H9 (cell line): ENCODE measurements around the gene LYPD8. TPM values are rescaled to one million over a fixed set of nuclear protein-coding genes. Genes with fewer than 3 reads are reported as not detected.
"Not testable (repeated sequence)": the region's sequence is repeated elsewhere in the genome, so short reads cannot be mapped to it uniquely, and the experiment has no call there.

Experiments used
- DNase-seq: peaks from one replicate; pipeline ENCODE4 v3.0.0-alpha.2; 2017
- H2AFZ ChIP-seq: one replicate; pipeline ENCODE4 v1.6.1; 2013; ENCODE audit warnings: mild to moderate bottlenecking, low read length, control low read depth, moderate library complexity
- H2AK5ac ChIP-seq: 2 replicates; pipeline ENCODE4 v1.6.1; 2013; ENCODE audit warnings: low read length, control low read depth, mixed read lengths; ENCODE audit not compliant: insufficient read length
- H2BK120ac ChIP-seq: one replicate; pipeline ENCODE4 v1.6.1; 2013; ENCODE audit warnings: low read depth, mild to moderate bottlenecking, low read length, control low read depth, inconsistent platforms; ENCODE audit not compliant: poor library complexity, severe bottlenecking
- H2BK12ac ChIP-seq: 2 replicates; pipeline ENCODE4 v1.6.1; 2013; ENCODE audit warnings: low read length, control low read depth, mixed read lengths, low read depth; ENCODE audit not compliant: insufficient read length
- H2BK15ac ChIP-seq: 2 replicates; pipeline ENCODE4 v1.6.1; 2013; ENCODE audit warnings: low read depth, low read length, control low read depth
- H2BK20ac ChIP-seq: one replicate; pipeline ENCODE4 v1.6.1; 2013; ENCODE audit warnings: low read depth, mild to moderate bottlenecking, low read length, control low read depth, inconsistent platforms; ENCODE audit not compliant: poor library complexity, severe bottlenecking
- H2BK5ac ChIP-seq: 2 replicates; pipeline ENCODE4 v1.6.1; 2013; ENCODE audit warnings: low read length, control low read depth, mixed read lengths; ENCODE audit not compliant: insufficient read length
- H3K14ac ChIP-seq: 2 replicates; pipeline ENCODE4 v1.6.1; 2013; ENCODE audit warnings: low read length, control low read depth; ENCODE audit not compliant: insufficient read depth
- H3K18ac ChIP-seq: 2 replicates; pipeline ENCODE4 v1.6.1; 2013; ENCODE audit warnings: low read depth, mild to moderate bottlenecking, mixed read lengths, low read length, control low read depth; ENCODE audit not compliant: insufficient read length
- H3K23ac ChIP-seq: 2 replicates; pipeline ENCODE4 v1.6.1; 2013; ENCODE audit warnings: low read length, control low read depth, mixed read lengths, low read depth; ENCODE audit not compliant: insufficient read length
- H3K23me2 ChIP-seq: 2 replicates; pipeline ENCODE4 v1.6.1; 2013; ENCODE audit warnings: low read depth, mild to moderate bottlenecking, mixed read lengths, low read length, control low read depth; ENCODE audit not compliant: insufficient read length, poor library complexity, severe bottlenecking
- H3K27ac ChIP-seq: 2 replicates; pipeline ENCODE4 v1.5.1; 2013; ENCODE audit warnings: low read length, control low read depth, mixed read lengths, low read depth; ENCODE audit not compliant: insufficient read length
- H3K27me3 ChIP-seq: 2 replicates; pipeline ENCODE4 v1.6.1; 2013; ENCODE audit warnings: low read length, control low read depth, inconsistent platforms; ENCODE audit not compliant: insufficient read depth
- H3K4ac ChIP-seq: 2 replicates; pipeline ENCODE4 v1.6.1; 2013; ENCODE audit warnings: low read depth, mild to moderate bottlenecking, control low read depth, inconsistent platforms, low read length, moderate library complexity
- H3K4me1 ChIP-seq: 2 replicates; pipeline ENCODE4 v1.6.1; 2013; ENCODE audit warnings: low read length, control low read depth, inconsistent platforms; ENCODE audit not compliant: insufficient read depth
- H3K4me2 ChIP-seq: 2 replicates; pipeline ENCODE4 v1.6.1; 2013; ENCODE audit warnings: low read length, control low read depth, mixed read lengths; ENCODE audit not compliant: insufficient read length, insufficient read depth
- H3K56ac ChIP-seq: 2 replicates; pipeline ENCODE4 v1.6.1; 2013; ENCODE audit warnings: low read depth, mild to moderate bottlenecking, mixed read lengths, low read length, control low read depth; ENCODE audit not compliant: insufficient read length
- H3K79me1 ChIP-seq: 2 replicates; pipeline ENCODE4 v1.6.1; 2013; ENCODE audit warnings: low read depth, mild to moderate bottlenecking, moderate library complexity, low read length, control low read depth, inconsistent platforms; ENCODE audit not compliant: insufficient read depth, poor library complexity, severe bottlenecking
- H3K79me2 ChIP-seq: 2 replicates; pipeline ENCODE4 v1.6.1; 2013; ENCODE audit warnings: low read length, control low read depth, inconsistent platforms; ENCODE audit not compliant: insufficient read depth
- H3K9ac ChIP-seq: 2 replicates; pipeline ENCODE4 v1.6.1; 2013; ENCODE audit warnings: low read length, control low read depth, mixed read lengths; ENCODE audit not compliant: insufficient read length; ENCODE audit errors: extremely low read depth
- H3K9me3 ChIP-seq: one replicate; pipeline ENCODE4 v1.6.1; 2013; ENCODE audit warnings: low read depth, low read length, inconsistent platforms; ENCODE audit not compliant: control insufficient read depth
- H3T11ph ChIP-seq: one replicate; pipeline ENCODE4 v1.6.1; 2013; ENCODE audit warnings: mild to moderate bottlenecking, low read length, control low read depth, inconsistent platforms
- H4K20me1 ChIP-seq: one replicate; pipeline ENCODE4 v1.6.1; 2013; ENCODE audit not compliant: control insufficient read depth, insufficient read length, insufficient read depth
- H4K5ac ChIP-seq: 2 replicates; pipeline ENCODE4 v1.6.1; 2013; ENCODE audit warnings: low read depth, mild to moderate bottlenecking, mixed read lengths, low read length, control low read depth; ENCODE audit not compliant: insufficient read length
- H4K8ac ChIP-seq: replicated peaks from 2 replicates; pipeline ENCODE4 v1.6.1; 2013; ENCODE audit warnings: low read length, control low read depth, mixed read lengths, low read depth; ENCODE audit not compliant: insufficient read length
- H4K91ac ChIP-seq: 2 replicates; pipeline ENCODE4 v1.6.1; 2013; ENCODE audit warnings: low read depth, mild to moderate bottlenecking, moderate library complexity, mixed read lengths, low read length, control low read depth; ENCODE audit not compliant: insufficient read length
- H3K27ac Mint-ChIP-seq, 3 experiments: 2 replicates in 2 of 3; 3 replicates in 1 of 3; pipeline ENCODE4 v1.8.0; 2020 to 2021; ENCODE audit warnings: mixed read lengths in 3 of 3, mild to moderate bottlenecking in 1 of 3, moderate library complexity in 1 of 3
- H3K27me3 Mint-ChIP-seq: 2 replicates; pipeline ENCODE4 v1.8.0; 2021; ENCODE audit warnings: low read depth, mild to moderate bottlenecking, moderate library complexity, mixed read lengths
- H3K36me3 Mint-ChIP-seq, 3 experiments: 2 replicates in 2 of 3; 3 replicates in 1 of 3; pipeline ENCODE4 v1.8.0; 2020 to 2021; ENCODE audit warnings: low read depth in 3 of 3, mixed read lengths in 3 of 3; ENCODE audit not compliant: insufficient read depth in 1 of 3
- H3K4me1 Mint-ChIP-seq, 2 experiments: 2 replicates each; pipeline ENCODE4 v1.8.0; 2020; ENCODE audit warnings: mixed read lengths in 2 of 2
- H3K4me3 Mint-ChIP-seq, 2 experiments: 2 replicates in 1 of 2; 3 replicates in 1 of 2; pipeline ENCODE4 v1.8.0; 2020 to 2021; ENCODE audit warnings: mild to moderate bottlenecking in 2 of 2, mixed read lengths in 2 of 2, moderate library complexity in 1 of 2
- H3K9me3 Mint-ChIP-seq, 2 experiments: 2 replicates in 1 of 2; 3 replicates in 1 of 2; pipeline ENCODE4 v1.8.0; 2020; ENCODE audit warnings: mild to moderate bottlenecking in 2 of 2, mixed read lengths in 2 of 2, moderate library complexity in 1 of 2
- WGBS: extraction: QIAGEN DNeasy Blood & Tissue Kit; methylation state at CpG from one replicate; pipeline ENCODE4 v1.1.7; 2013; ENCODE audit warnings: missing lambda C conversion rate, low lambda C conversion rate, mixed read lengths; ENCODE audit not compliant: insufficient read length; ENCODE audit errors: extremely low coverage; 5-methylcytosine and 5-hydroxymethylcytosine counted together
- total RNA-seq: library from RNA; stranded (reverse); gene quantifications from 2 replicates; pipeline ENCODE4 v1.2.1, GENCODE V29; 2021
- TF ChIP-seq, protein P1 (sequence below): fragments of 200-600 bp; sonication (generic); conservative IDR thresholded peaks from 3 replicates; pipeline ENCODE4 v1.8.0; 2021; ENCODE audit warnings: antibody characterized with exemption, mild to moderate bottlenecking

Gene LYPD8
- total RNA-seq, 1 experiment from 2014 or later, result not detected

DNA sequence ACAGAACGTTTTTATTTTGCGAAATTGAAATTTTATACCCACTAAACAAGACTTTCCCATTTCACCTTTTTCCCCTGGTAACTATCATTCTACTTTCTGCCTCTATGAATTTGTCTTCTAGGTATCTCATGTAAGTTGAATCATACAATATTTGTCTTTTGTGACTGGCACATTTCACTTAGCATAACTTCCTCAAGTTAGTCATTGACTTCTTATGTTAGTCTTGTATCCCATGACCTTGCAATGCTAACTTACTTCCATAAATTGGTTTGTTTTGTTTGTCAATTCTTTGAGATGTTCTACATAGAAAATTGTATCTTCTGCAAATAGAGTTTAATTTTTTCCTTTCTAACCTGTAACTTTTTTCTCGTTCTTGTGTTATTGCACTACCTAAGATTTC is 43.2 kb upstream of the LYPD8 start:
- Histone ChIP-seq H3K23me2 (no peaks in the 10 kb centered on the region), H3K27ac (no peak overlapping the region), H4K8ac (no peak overlapping the region), H3K79me1 (no peaks in the 10 kb centered on the region), H3K9me3 (peaks cover 36% of the 10 kb centered on the region), H2BK120ac (no peak overlapping the region), H3K79me2 (no peaks in the 10 kb centered on the region), H2BK15ac (no peak overlapping the region), H2AK5ac (no peak overlapping the region), H3K18ac (no peak overlapping the region), H3K9ac (no peak overlapping the region), H4K91ac (no peak overlapping the region), H2BK12ac (no peak overlapping the region), H3K27me3 (no peaks in the 10 kb centered on the region), H4K20me1 (no peaks in the 10 kb centered on the region), H3K23ac (no peak overlapping the region), H4K5ac (no peak overlapping the region), H3K14ac (no peak overlapping the region), H3K4me1 (no peaks in the 10 kb centered on the region), H3T11ph (no peak overlapping the region), H2BK5ac (no peak overlapping the region), H3K4ac (no peak overlapping the region), H2BK20ac (no peak overlapping the region), H2AFZ (no peak overlapping the region), H3K4me2 (no peak overlapping the region), H3K56ac (no peak overlapping the region)
- Mint-ChIP-seq H3K4me3 (no peak overlapping the region), H3K4me1 (no peaks in the 10 kb centered on the region), H3K27ac (no peak overlapping the region), H3K9me3 (peaks cover 75 to 89% of the 10 kb centered on the region in 2 experiments), H3K27me3 (peaks cover 3% of the 10 kb centered on the region), H3K36me3 (peaks cover 6 to 16% (median 8%) of the 10 kb centered on the region in 3 experiments; a peak in 6 of 7 replicates)
- TF ChIP-seq, protein P1, sequence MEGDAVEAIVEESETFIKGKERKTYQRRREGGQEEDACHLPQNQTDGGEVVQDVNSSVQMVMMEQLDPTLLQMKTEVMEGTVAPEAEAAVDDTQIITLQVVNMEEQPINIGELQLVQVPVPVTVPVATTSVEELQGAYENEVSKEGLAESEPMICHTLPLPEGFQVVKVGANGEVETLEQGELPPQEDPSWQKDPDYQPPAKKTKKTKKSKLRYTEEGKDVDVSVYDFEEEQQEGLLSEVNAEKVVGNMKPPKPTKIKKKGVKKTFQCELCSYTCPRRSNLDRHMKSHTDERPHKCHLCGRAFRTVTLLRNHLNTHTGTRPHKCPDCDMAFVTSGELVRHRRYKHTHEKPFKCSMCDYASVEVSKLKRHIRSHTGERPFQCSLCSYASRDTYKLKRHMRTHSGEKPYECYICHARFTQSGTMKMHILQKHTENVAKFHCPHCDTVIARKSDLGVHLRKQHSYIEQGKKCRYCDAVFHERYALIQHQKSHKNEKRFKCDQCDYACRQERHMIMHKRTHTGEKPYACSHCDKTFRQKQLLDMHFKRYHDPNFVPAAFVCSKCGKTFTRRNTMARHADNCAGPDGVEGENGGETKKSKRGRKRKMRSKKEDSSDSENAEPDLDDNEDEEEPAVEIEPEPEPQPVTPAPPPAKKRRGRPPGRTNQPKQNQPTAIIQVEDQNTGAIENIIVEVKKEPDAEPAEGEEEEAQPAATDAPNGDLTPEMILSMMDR, result no peak
- DNase-seq, result no peak
- WGBS, result no CpG with 5 or more reads among the region's 3 CpGs

DNA sequence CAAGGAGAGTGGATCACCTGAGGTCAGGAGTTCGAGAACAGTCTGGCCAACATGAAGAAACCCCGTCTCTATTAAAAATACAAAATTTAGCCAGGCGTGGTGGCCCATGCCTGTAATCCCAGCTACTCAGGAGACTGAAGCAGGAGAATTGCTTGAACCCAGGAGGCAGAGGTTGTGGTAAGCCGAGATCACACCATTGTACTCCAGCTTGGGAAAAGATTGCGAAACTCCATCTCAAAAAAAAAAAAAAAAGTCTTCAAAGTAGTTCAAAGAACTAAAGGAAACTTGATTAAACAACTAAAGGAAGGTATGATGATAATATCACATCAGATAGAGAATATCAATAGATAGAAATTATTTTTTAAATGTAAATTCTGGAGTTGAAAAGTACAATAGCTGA is 39.1 kb upstream of the LYPD8 start:
- not testable (repeated sequence) for H2BK5ac ChIP-seq, H3K27me3 Mint-ChIP-seq, H2BK15ac ChIP-seq, H4K20me1 ChIP-seq, H3K4ac ChIP-seq, H3K4me1 Mint-ChIP-seq, H3K27me3 ChIP-seq, DNase-seq, H4K91ac ChIP-seq, H3K27ac ChIP-seq, H3K27ac Mint-ChIP-seq, H3K4me1 ChIP-seq, H3K4me2 ChIP-seq, H2BK20ac ChIP-seq, H3K56ac ChIP-seq, H3K18ac ChIP-seq, H3T11ph ChIP-seq, H2BK12ac ChIP-seq, H3K4me3 Mint-ChIP-seq, H3K23ac ChIP-seq, H3K79me1 ChIP-seq, H3K9ac ChIP-seq, H2AK5ac ChIP-seq, H3K14ac ChIP-seq, H3K23me2 ChIP-seq, H2AFZ ChIP-seq, H3K79me2 ChIP-seq, H2BK120ac ChIP-seq, H4K5ac ChIP-seq, H4K8ac ChIP-seq
- H3K9me3 ChIP-seq, result peaks cover 44% of the 10 kb centered on the region
- Mint-ChIP-seq H3K36me3 (peaks cover 4 to 12% (median 8%) of the 10 kb centered on the region in 3 experiments; a peak in 6 of 7 replicates), H3K9me3 (peaks cover 81 to 90% of the 10 kb centered on the region in 2 experiments)
- WGBS, result no CpG with 5 or more reads among the region's 5 CpGs
